ENCODE measurements around the gene CFAP68.
"Not testable (repeated sequence)": the region's sequence is repeated elsewhere in the genome, so short reads cannot be mapped to it uniquely, and the experiment has no call there.

Gene CFAP68

GRCh38 chr11:111918390-111919256 is 39.3 kb downstream of the CFAP68 start, which contains the start of gene C11orf52:
C11orf52 (plus strand) TSS chr11:111918913; CDS start chr11:111918973, 60 bp downstream.
- DNase-seq: no peak

GRCh38 chr11:111920908-111921307 is 41.6 kb downstream of the CFAP68 start:
- no peak for DNase-seq

GRCh38 chr11:111921541-111922230 is 42.3 kb downstream of the CFAP68 start:
- no peak for DNase-seq

GRCh38 chr11:111922803-111923202 is 43.5 kb downstream of the CFAP68 start:
- DNase-seq: peak in 1 of 2 donors; percentile 47

- DNase-seq: no peak
Measured at GRCh38 chr11:111923351-111923788, 44.0 kb downstream of the CFAP68 start.

- DNase-seq: no peak
Measured at GRCh38 chr11:111923951-111924350, 44.6 kb downstream of the CFAP68 start.

GRCh38 chr11:111925953-111926352 is 46.6 kb downstream of the CFAP68 start:
- DNase-seq: no peak

GRCh38 chr11:111926505-111927391 is 47.4 kb downstream of the CFAP68 start:
- DNase-seq: peak; percentile 97 to 98

GRCh38 chr11:111930472-111930871 is 51.1 kb downstream of the CFAP68 start:
- no peak for DNase-seq

- peak in 1 of 2 donors; percentile 28 for DNase-seq
Measured at GRCh38 chr11:111932611-111932950, 53.2 kb downstream of the CFAP68 start.

GRCh38 chr11:111933176-111933575 is 53.8 kb downstream of the CFAP68 start:
- DNase-seq: not testable (repeated sequence)

GRCh38 chr11:111933872-111934271 is 54.5 kb downstream of the CFAP68 start:
- DNase-seq: no peak

- DNase-seq: no peak
Measured at GRCh38 chr11:111934306-111934705, 55.0 kb downstream of the CFAP68 start.

All from hippocampal formation (tissue), 2 donors.